K562 (cell line): Measurements from ENCODE around the gene ARID3B. TPM values are rescaled to one million over a fixed set of nuclear protein-coding genes. Genes with fewer than 3 reads are reported as not detected.
A peak's percentile ranks its signal among the peaks of the same experiment; 100 is the strongest.

Source experiments
- AFF1 ChIP-seq, 2 experiments: fragments of 450-650 bp; IDR thresholded peaks; 2 replicates each; pipeline ENCODE4 v1.6.1; 2018; ENCODE audit warnings: mild to moderate bottlenecking in 2 of 2, low read depth in 1 of 2; ENCODE audit not compliant: partially characterized antibody in 2 of 2
- CLOCK ChIP-seq: fragments of 250-450 bp; sonication (Bioruptor Pico); IDR thresholded peaks from 2 replicates; pipeline ENCODE4 v1.4.0; 2020; ENCODE audit warnings: mild to moderate bottlenecking, moderate library complexity, borderline replicate concordance
- ERF ChIP-seq: fragments of 450-650 bp; formaldehyde crosslinking; IDR thresholded peaks from 2 replicates; pipeline ENCODE4 v1.4.0; 2020; ENCODE audit warnings: mild to moderate bottlenecking, mixed read lengths
- HIVEP1 ChIP-seq: fragments of 250-450 bp; sonication (Bioruptor Pico); IDR thresholded peaks from 2 replicates; pipeline ENCODE4 v1.4.0; 2020; ENCODE audit warnings: mild to moderate bottlenecking
- NRF1 ChIP-seq, 2 experiments: fragments of 450-650 bp; IDR thresholded peaks in 1 of 2; conservative IDR thresholded peaks in 1 of 2; 2 replicates each; pipeline ENCODE4 v1.6.1; 2014; ENCODE audit warnings: mild to moderate bottlenecking in 2 of 2
- PRPF4 ChIP-seq: fragments of 200-400 bp; formaldehyde crosslinking; IDR thresholded peaks from one replicate; pipeline ENCODE4 v1.6.1; 2017; ENCODE audit warnings: low read length, low read depth, mild to moderate bottlenecking; ENCODE audit not compliant: insufficient read depth, poor library complexity, severe bottlenecking
- SOX6 ChIP-seq: fragments of 450-650 bp; IDR thresholded peaks from 2 replicates; pipeline ENCODE4 v1.6.1; 2014; ENCODE audit warnings: mild to moderate bottlenecking
- ZNF274 ChIP-seq: IDR thresholded peaks from 2 replicates; pipeline ENCODE4 v1.6.1; 2011; ENCODE audit warnings: low read depth, mild to moderate bottlenecking, low read length, moderate library complexity, borderline replicate concordance
- ZNF324 ChIP-seq: fragments of 250-450 bp; sonication (Bioruptor Pico); IDR thresholded peaks from 2 replicates; pipeline ENCODE4 v1.4.0; 2020; ENCODE audit warnings: mild to moderate bottlenecking
- polyA plus RNA-seq, 8 experiments: library from polyadenylated mRNA; depleted of rRNA in 4 of 8; stranded (reverse) in 5 of 8; unstranded in 3 of 8; fragments of >200 nt; fragmentation: Nextera tagmentation in 2 of 8; fragmentation: Illumina TruSeq in 1 of 8; extraction: Ambion mirVana in 2 of 8; extraction: Trizol in 1 of 8; gene quantifications; 2 replicates each; pipeline versions ENCODE4 v1.2.1 to v1.2.3, GENCODE V29; 2011 to 2014; ENCODE audit warnings: inconsistent platforms in 1 of 8, missing spikeins in 1 of 8
- total RNA-seq, 7 experiments: library from RNA; depleted of rRNA in 6 of 7; stranded (reverse); fragments of >200 nt in 6 of 7; fragmentation: Illumina TruSeq in 2 of 7; extraction: Trizol in 2 of 7; gene quantifications; 2 replicates each; pipeline versions ENCODE4 v1.2.1 to v1.2.3, GENCODE V29; 2011 to 2021; ENCODE audit warnings: low replicate concordance in 1 of 7
- TF ChIP-seq, protein P1 (sequence below): sonication (generic); formaldehyde crosslinking; IDR thresholded peaks from 2 replicates; pipeline ENCODE4 v1.8.0; 2022; ENCODE audit warnings: missing genetic modification reagents, mild to moderate bottlenecking, borderline replicate concordance
- TF ChIP-seq, protein P2 (sequence below): fragments of 450-650 bp; IDR thresholded peaks from 2 replicates; pipeline ENCODE4 v1.6.1; 2017; ENCODE audit warnings: mild to moderate bottlenecking, moderate library complexity

ARID3B gene
- total and polyA plus RNA-seq, 9 of the 15 experiments (the other 6 are each of a cell fraction or from before 2014, with no cell fraction given) = 0.32 to 15.1 (median 7.1) TPM

- TF ChIP-seq PRPF4 = no peak
- peak; percentile 75 to 80 for TF ChIP-seq NRF1 (conservative IDR thresholded peaks at IDR 0.05 in 1 of 2, IDR thresholded peaks at IDR 0.05 in 1 of 2)
- peak; percentile 18; the same call in 1 of the 2 replicates for TF ChIP-seq HIVEP1
- no peak for TF ChIP-seq AFF1 (IDR thresholded peaks at IDR 0.05; ENCODE audit: low read depth in 1 of 2, partially characterized antibody in 2 of 2)
- TF ChIP-seq, protein P1, sequence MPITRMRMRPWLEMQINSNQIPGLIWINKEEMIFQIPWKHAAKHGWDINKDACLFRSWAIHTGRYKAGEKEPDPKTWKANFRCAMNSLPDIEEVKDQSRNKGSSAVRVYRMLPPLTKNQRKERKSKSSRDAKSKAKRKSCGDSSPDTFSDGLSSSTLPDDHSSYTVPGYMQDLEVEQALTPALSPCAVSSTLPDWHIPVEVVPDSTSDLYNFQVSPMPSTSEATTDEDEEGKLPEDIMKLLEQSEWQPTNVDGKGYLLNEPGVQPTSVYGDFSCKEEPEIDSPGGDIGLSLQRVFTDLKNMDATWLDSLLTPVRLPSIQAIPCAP (CRISPR knock-in tag) = no peak
- TF ChIP-seq ZNF324 = 0 out of 2 replicates have a peak, but pooled peaks have one; percentile 3
- TF ChIP-seq SOX6 = no peak
- TF ChIP-seq ZNF274 = no peak
- TF ChIP-seq, protein P2, sequence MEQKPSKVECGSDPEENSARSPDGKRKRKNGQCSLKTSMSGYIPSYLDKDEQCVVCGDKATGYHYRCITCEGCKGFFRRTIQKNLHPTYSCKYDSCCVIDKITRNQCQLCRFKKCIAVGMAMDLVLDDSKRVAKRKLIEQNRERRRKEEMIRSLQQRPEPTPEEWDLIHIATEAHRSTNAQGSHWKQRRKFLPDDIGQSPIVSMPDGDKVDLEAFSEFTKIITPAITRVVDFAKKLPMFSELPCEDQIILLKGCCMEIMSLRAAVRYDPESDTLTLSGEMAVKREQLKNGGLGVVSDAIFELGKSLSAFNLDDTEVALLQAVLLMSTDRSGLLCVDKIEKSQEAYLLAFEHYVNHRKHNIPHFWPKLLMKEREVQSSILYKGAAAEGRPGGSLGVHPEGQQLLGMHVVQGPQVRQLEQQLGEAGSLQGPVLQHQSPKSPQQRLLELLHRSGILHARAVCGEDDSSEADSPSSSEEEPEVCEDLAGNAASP = no peak
- no peak for TF ChIP-seq CLOCK (CRISPR knock-in tag)
- peak; percentile 68; the same call in 1 of the 2 replicates for TF ChIP-seq ERF (CRISPR knock-in tag)
These were observed 73.9 kb downstream of the ARID3B start (continued) for GRCh38 chr15:74614744-74615507.
